ENCODE measurements around the gene SEMA6C. TPM values are rescaled to one million over a fixed set of nuclear protein-coding genes. Genes with fewer than 3 reads are reported as not detected.

The SEMA6C gene
- total and polyA plus RNA-seq, 8 donors: 3.9 to 31.5 (median 27.3) TPM

- H3K27me3 ChIP-seq: peaks cover 0 to 17% of the 10 kb centered on the region in 2 donors
- no peak overlapping the region for H3K4me3 ChIP-seq
- peak in 1 of 4 donors; percentile 22 for DNase-seq
- ATAC-seq: no peak
- no peak overlapping the region for H3K27ac ChIP-seq
- H3K9me3 ChIP-seq: no peaks in the 10 kb centered on the region
- H3K36me3 ChIP-seq: no peaks in the 10 kb centered on the region
- H3K4me1 ChIP-seq: peaks cover 8 to 30% of the 10 kb centered on the region in 2 donors
- TF ChIP-seq CTCF (IDR thresholded peaks at IDR 0.05): no peak
- intact Hi-C loops (cut with DNase I): no loop called here
Observed at GRCh38 chr1:151143986-151144385, 2.4 kb downstream of the SEMA6C start.

- intact Hi-C loops (cut with DNase I): no loop called here
- H3K27me3 ChIP-seq: peaks cover 0 to 17% of the 10 kb centered on the region in 2 donors
- ATAC-seq (no peak), DNase-seq (no peak)
- no peak overlapping the region for H3K4me3 ChIP-seq
- H3K9me3 ChIP-seq: no peaks in the 10 kb centered on the region
- peaks cover 8 to 30% of the 10 kb centered on the region in 2 donors for H3K4me1 ChIP-seq
- no peak for TF ChIP-seq CTCF (IDR thresholded peaks at IDR 0.05)
- H3K36me3 ChIP-seq: no peaks in the 10 kb centered on the region
- H3K27ac ChIP-seq: no peak overlapping the region
Observed at GRCh38 chr1:151143057-151143435, 3.4 kb downstream of the SEMA6C start.

- no peak overlapping the region for H3K4me3 ChIP-seq
- intact Hi-C loops (cut with DNase I): no loop called here
- H3K4me1 ChIP-seq: peaks cover 8 to 30% of the 10 kb centered on the region in 2 donors
- H3K36me3 ChIP-seq: no peaks in the 10 kb centered on the region
- no peak for TF ChIP-seq CTCF (IDR thresholded peaks at IDR 0.05)
- no peaks in the 10 kb centered on the region for H3K9me3 ChIP-seq
- peaks cover 0 to 17% of the 10 kb centered on the region in 2 donors for H3K27me3 ChIP-seq
- no peak overlapping the region for H3K27ac ChIP-seq
- DNase-seq: no peak
- no peak for ATAC-seq
Observed at GRCh38 chr1:151142411-151143056, 3.9 kb downstream of the SEMA6C start.

DNA sequence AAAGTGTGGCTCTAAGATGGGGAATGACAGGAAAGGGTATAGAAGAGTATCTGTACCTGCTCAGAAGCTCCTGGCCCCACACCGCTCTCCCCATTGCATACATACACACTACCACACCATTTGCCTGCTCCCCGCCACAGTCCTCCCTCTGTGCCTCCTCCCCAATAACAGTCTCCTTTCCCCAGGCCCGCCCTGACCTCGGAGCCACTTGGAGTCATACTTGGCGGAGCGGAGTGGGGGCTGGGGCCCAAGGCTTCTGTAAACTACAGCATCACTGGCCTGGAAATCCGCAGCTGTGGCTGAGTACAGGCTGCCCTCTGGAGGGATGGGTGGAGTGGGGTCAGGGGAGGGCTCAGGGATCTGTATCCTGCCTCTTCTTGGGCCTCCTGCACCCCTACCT is 8.6 kb downstream of the SEMA6C start:
- DNase-seq (no peak), ATAC-seq (no peak)
- Histone ChIP-seq H3K27me3 (peaks cover 0 to 5% of the 10 kb centered on the region in 2 donors), H3K4me1 (no peaks in the 10 kb centered on the region), H3K9me3 (no peaks in the 10 kb centered on the region), H3K36me3 (no peaks in the 10 kb centered on the region), H3K4me3 (no peak overlapping the region), H3K27ac (no peak overlapping the region)
- TF ChIP-seq CTCF (IDR thresholded peaks at IDR 0.05): no peak
- intact Hi-C loops (cut with DNase I): no loop called here

DNA sequence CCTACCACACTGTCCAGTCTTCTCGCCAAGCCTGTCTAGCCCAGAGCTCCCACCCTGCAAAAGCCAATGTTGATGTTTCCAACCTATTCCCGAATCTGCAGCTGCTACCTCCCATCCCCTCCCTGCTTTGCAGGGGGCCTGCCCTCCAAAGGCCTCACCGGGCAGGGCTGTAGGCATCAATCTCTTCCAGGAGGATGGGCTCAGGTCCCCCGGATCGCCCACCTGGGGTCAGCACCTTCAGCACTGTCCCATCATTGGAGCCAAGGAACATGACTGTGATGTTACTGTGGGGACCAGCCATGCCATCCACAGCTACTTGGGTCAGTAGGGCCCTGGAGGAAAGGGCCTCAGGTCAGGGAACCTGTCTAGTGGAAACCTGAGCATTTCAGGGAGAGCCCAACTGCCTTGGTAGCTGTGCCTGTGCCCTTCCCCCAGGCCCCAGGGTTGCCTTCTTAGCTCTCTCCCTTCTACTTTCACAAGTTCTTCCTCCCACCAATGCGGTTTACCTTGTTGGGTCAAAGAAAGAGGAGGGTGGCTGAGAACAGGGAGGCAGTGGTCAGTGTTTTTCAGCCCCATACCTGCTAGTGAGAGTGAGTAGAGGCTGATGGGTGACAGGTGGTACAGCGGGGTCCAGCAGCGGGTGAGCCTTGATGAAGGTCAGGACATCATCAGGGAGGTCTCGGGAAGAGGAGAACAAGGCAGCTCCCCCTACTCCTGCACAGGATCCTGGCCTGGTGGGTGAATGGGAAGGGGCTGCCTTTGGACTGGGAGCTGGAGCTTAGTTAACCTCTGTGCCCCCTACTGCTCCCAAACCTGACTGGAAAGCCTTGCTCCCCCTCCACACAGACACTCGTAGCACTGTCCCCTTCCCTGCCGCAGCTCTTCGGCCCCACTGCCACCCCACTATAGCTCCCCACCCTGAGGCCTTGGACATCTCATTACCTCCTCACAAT is 10.7 kb downstream of the SEMA6C start:
- no peak overlapping the region for H3K4me3 ChIP-seq
- TF ChIP-seq CTCF (IDR thresholded peaks at IDR 0.05): no peak

More for the DNA sequence above, 10.7 kb downstream of the SEMA6C start:
- ATAC-seq (no peak), DNase-seq (no peak)
- intact Hi-C loops (cut with DNase I): no loop called here
- no peaks in the 10 kb centered on the region for H3K36me3 ChIP-seq
- H3K4me1 ChIP-seq: peaks cover 0 to 15% of the 10 kb centered on the region in 2 donors
- H3K27me3 ChIP-seq: peaks cover 0 to 26% of the 10 kb centered on the region in 2 donors
- no peaks in the 10 kb centered on the region for H3K9me3 ChIP-seq
- H3K27ac ChIP-seq: no peak overlapping the region

All from left lung (tissue), 10 donors.